GM21423 (cell line): Measurements from ENCODE around the gene TMEM132C.
"Not testable (repeated sequence)": the region's sequence is repeated elsewhere in the genome, so short reads cannot be mapped to it uniquely, and the experiment has no call there.

Source experiments
- ATAC-seq: cut with Tn5 transposase; IDR thresholded peaks from one replicate; pipeline ENCODE4 v1.9.1; 2021; ENCODE audit warnings: mild to moderate bottlenecking, moderate library complexity; ENCODE audit not compliant: unreplicated experiment

TMEM132C gene

GRCh38 chr12:128471491-128471890 is 204.5 kb downstream of the TMEM132C start:
- no peak for ATAC-seq

- ATAC-seq = no peak
These were observed 207.9 kb downstream of the TMEM132C start for GRCh38 chr12:128474916-128475315.

- ATAC-seq = no peak
These were observed 209.3 kb downstream of the TMEM132C start for GRCh38 chr12:128476266-128476665.

GRCh38 chr12:128483526-128484255 is 216.7 kb downstream of the TMEM132C start:
- no peak for ATAC-seq

- ATAC-seq = not testable (repeated sequence)
These were observed 230.4 kb downstream of the TMEM132C start for GRCh38 chr12:128497376-128497775.

GRCh38 chr12:128507470-128507869 is 240.5 kb downstream of the TMEM132C start:
- no peak for ATAC-seq

- ATAC-seq = no peak
These were observed 242.2 kb downstream of the TMEM132C start for GRCh38 chr12:128509170-128509569.

- no peak for ATAC-seq
These were observed 243.5 kb downstream of the TMEM132C start for GRCh38 chr12:128510511-128510910.

- no peak for ATAC-seq
These were observed 246.4 kb downstream of the TMEM132C start for GRCh38 chr12:128513331-128513730.

- no peak for ATAC-seq
These were observed 246.9 kb downstream of the TMEM132C start for GRCh38 chr12:128513831-128514230.

- no peak for ATAC-seq
These were observed 251.7 kb downstream of the TMEM132C start for GRCh38 chr12:128518644-128519043.

GRCh38 chr12:128519426-128519825 is 252.5 kb downstream of the TMEM132C start:
- ATAC-seq = no peak

- no peak for ATAC-seq
These were observed 255.0 kb downstream of the TMEM132C start for GRCh38 chr12:128521981-128522380.

- ATAC-seq = no peak
These were observed 257.5 kb downstream of the TMEM132C start for GRCh38 chr12:128524439-128524838.

GRCh38 chr12:128531170-128531569 is 264.2 kb downstream of the TMEM132C start:
- ATAC-seq = no peak

GRCh38 chr12:128534906-128535305 is 267.9 kb downstream of the TMEM132C start:
- peak; percentile 68 for ATAC-seq

- no peak for ATAC-seq
These were observed 269.8 kb downstream of the TMEM132C start for GRCh38 chr12:128536810-128537209.

- no peak for ATAC-seq
These were observed 270.7 kb downstream of the TMEM132C start for GRCh38 chr12:128537668-128538067.

GRCh38 chr12:128542844-128543243 is 275.9 kb downstream of the TMEM132C start:
- no peak for ATAC-seq

- no peak for ATAC-seq
These were observed 276.5 kb downstream of the TMEM132C start for GRCh38 chr12:128543460-128543859.

GRCh38 chr12:128543971-128544370 is 277.0 kb downstream of the TMEM132C start:
- no peak for ATAC-seq

- ATAC-seq = no peak
These were observed 282.0 kb downstream of the TMEM132C start for GRCh38 chr12:128548949-128549348.
